ENCODE results near the gene NUTF2. TPM values are rescaled to one million over a fixed set of nuclear protein-coding genes. Genes with fewer than 3 reads are reported as not detected.

NUTF2 gene
- total RNA-seq, 1 donor from 2014 or later, result 73.6 TPM

- H3K4me1 ChIP-seq, result peaks cover 67% of the 10 kb centered on the region
- H3K27ac ChIP-seq (replicated peaks), result peak overlapping the region; percentile 93
Observed at GRCh38 chr16:67855789-67856188, 9.1 kb downstream of the NUTF2 start.

GRCh38 chr16:67856927-67857546, 10.3 kb downstream of the NUTF2 start:
- H3K27ac ChIP-seq (replicated peaks), result peak overlapping the region; percentile 93
- peaks cover 80% of the 10 kb centered on the region for H3K4me1 ChIP-seq

More at GRCh38 chr16:67855789-67856188, 9.1 kb downstream of the NUTF2 start:
- H3K27me3 ChIP-seq (ENCODE audit: low read depth), result no peaks in the 10 kb centered on the region
- no peaks in the 10 kb centered on the region for H3K9me3 ChIP-seq (replicated peaks)
- H3K36me3 ChIP-seq, result peaks cover 8% of the 10 kb centered on the region
- DNase-seq, result no peak
- no peak for TF ChIP-seq CTCF (IDR thresholded peaks at IDR 0.05; ENCODE audit: borderline replicate concordance)
- no peak overlapping the region for H3K4me3 ChIP-seq
- intact Hi-C loops (cut with micrococcal nuclease), result no loop called here

GRCh38 chr16:67857547-67858233, 11.0 kb downstream of the NUTF2 start:
- intact Hi-C loops (cut with micrococcal nuclease), result no loop called here
- peak; percentile 61 for DNase-seq
- Histone ChIP-seq H3K4me1 (peaks cover 86% of the 10 kb centered on the region), H3K27me3 (ENCODE audit: low read depth) (no peaks in the 10 kb centered on the region), H3K9me3 (replicated peaks) (no peaks in the 10 kb centered on the region), H3K36me3 (peaks cover 8% of the 10 kb centered on the region), H3K27ac (replicated peaks) (peak overlapping the region; percentile 93), H3K4me3 (peak overlapping the region; percentile 5)
- TF ChIP-seq CTCF (IDR thresholded peaks at IDR 0.05; ENCODE audit: borderline replicate concordance), result no peak

More at GRCh38 chr16:67856927-67857546, 10.3 kb downstream of the NUTF2 start:
- no peaks in the 10 kb centered on the region for H3K27me3 ChIP-seq (ENCODE audit: low read depth)
- no peak for DNase-seq
- no peaks in the 10 kb centered on the region for H3K9me3 ChIP-seq (replicated peaks)
- no peak for TF ChIP-seq CTCF (IDR thresholded peaks at IDR 0.05; ENCODE audit: borderline replicate concordance)
- peak overlapping the region; percentile 0 for H3K4me3 ChIP-seq
- intact Hi-C loops (cut with micrococcal nuclease), result no loop called here
- peaks cover 8% of the 10 kb centered on the region for H3K36me3 ChIP-seq

GRCh38 chr16:67858500-67858899, 11.8 kb downstream of the NUTF2 start:
- Histone ChIP-seq H3K27ac (replicated peaks) (peak overlapping the region; percentile 93), H3K9me3 (replicated peaks) (no peaks in the 10 kb centered on the region), H3K4me3 (peak overlapping the region; percentile 5), H3K4me1 (peaks cover 94% of the 10 kb centered on the region), H3K27me3 (ENCODE audit: low read depth) (no peaks in the 10 kb centered on the region), H3K36me3 (peaks cover 8% of the 10 kb centered on the region)
- no peak for TF ChIP-seq CTCF (IDR thresholded peaks at IDR 0.05; ENCODE audit: borderline replicate concordance)
- intact Hi-C loops (cut with micrococcal nuclease), result no loop called here
- no peak for DNase-seq

- Histone ChIP-seq H3K36me3 (peaks cover 19% of the 10 kb centered on the region), H3K27me3 (ENCODE audit: low read depth) (no peaks in the 10 kb centered on the region), H3K9me3 (replicated peaks) (no peaks in the 10 kb centered on the region), H3K4me1 (peaks cover 96% of the 10 kb centered on the region), H3K4me3 (no peak overlapping the region), H3K27ac (replicated peaks) (peak overlapping the region; percentile 93)
- DNase-seq, result no peak
- intact Hi-C loops (cut with micrococcal nuclease), result no loop called here
- no peak for TF ChIP-seq CTCF (IDR thresholded peaks at IDR 0.05; ENCODE audit: borderline replicate concordance)
Observed at GRCh38 chr16:67860589-67861398, 14.1 kb downstream of the NUTF2 start.

All from left ventricle myocardium inferior (tissue), 1 donor.